BJ (cell line): ENCODE results near the gene NOS1AP. TPM values are rescaled to one million over a fixed set of nuclear protein-coding genes. Genes with fewer than 3 reads are reported as not detected.

Source experiments
- CTCF ChIA-PET: fragments of 350-600 bp; formaldehyde crosslinking; extraction: SDS; loops from one replicate; lab custom pipeline; 2021; ENCODE audit warnings: antibody characterized with exemption, inconsistent platforms; lab: Yijun Ruan, JAX
- POLR2A ChIA-PET: fragments of 300-600 bp; sonication (Branson Sonifier 250); formaldehyde crosslinking; extraction: SDS; loops from one replicate; lab custom pipeline; 2021; ENCODE audit warnings: antibody characterized with exemption; lab: Charles Lee
- DNase-seq: peaks from one replicate; pipeline ENCODE4 v3.0.0-alpha.2; 2011; ENCODE audit warnings: low read depth
- H3K27me3 ChIP-seq: 2 replicates; pipeline ENCODE4 v1.6.0; 2011; ENCODE audit warnings: low read length; ENCODE audit not compliant: control insufficient read depth, insufficient read depth
- H3K36me3 ChIP-seq: 2 replicates; pipeline ENCODE4 v1.5.1; 2011; ENCODE audit warnings: low read length; ENCODE audit not compliant: control insufficient read depth, insufficient read depth
- H3K4me3 ChIP-seq: 2 replicates; pipeline ENCODE4 v1.5.1; 2011; ENCODE audit warnings: low read depth, mild to moderate bottlenecking, control low read depth, low read length
- polyA plus RNA-seq: library from polyadenylated mRNA; depleted of rRNA; stranded (reverse); fragments of >200 nt; gene quantifications from 2 replicates; pipeline ENCODE4 v1.2.3, GENCODE V29; 2011
- TF ChIP-seq, protein P1 (sequence below): IDR thresholded peaks from 2 replicates; pipeline ENCODE4 v1.5.1; 2011; ENCODE audit warnings: low read depth, mild to moderate bottlenecking, control low read depth, inconsistent platforms, low read length, moderate library complexity; ENCODE audit not compliant: insufficient read depth

The NOS1AP gene
- polyA plus RNA-seq, 1 experiment = 0.50 TPM

- Histone ChIP-seq H3K36me3 (no peaks in the 10 kb centered on the region), H3K4me3 (no peak overlapping the region), H3K27me3 (no peaks in the 10 kb centered on the region)
- CTCF ChIA-PET = no interaction called here
- TF ChIP-seq, protein P1, sequence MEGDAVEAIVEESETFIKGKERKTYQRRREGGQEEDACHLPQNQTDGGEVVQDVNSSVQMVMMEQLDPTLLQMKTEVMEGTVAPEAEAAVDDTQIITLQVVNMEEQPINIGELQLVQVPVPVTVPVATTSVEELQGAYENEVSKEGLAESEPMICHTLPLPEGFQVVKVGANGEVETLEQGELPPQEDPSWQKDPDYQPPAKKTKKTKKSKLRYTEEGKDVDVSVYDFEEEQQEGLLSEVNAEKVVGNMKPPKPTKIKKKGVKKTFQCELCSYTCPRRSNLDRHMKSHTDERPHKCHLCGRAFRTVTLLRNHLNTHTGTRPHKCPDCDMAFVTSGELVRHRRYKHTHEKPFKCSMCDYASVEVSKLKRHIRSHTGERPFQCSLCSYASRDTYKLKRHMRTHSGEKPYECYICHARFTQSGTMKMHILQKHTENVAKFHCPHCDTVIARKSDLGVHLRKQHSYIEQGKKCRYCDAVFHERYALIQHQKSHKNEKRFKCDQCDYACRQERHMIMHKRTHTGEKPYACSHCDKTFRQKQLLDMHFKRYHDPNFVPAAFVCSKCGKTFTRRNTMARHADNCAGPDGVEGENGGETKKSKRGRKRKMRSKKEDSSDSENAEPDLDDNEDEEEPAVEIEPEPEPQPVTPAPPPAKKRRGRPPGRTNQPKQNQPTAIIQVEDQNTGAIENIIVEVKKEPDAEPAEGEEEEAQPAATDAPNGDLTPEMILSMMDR = no peak
- POLR2A ChIA-PET = no interaction called here
- DNase-seq = no peak
These were observed 223.7 kb downstream of the NOS1AP start for GRCh38 chr1:162293073-162293692.

- TF ChIP-seq, protein P1 = no peak
- Histone ChIP-seq H3K36me3 (no peaks in the 10 kb centered on the region), H3K27me3 (no peaks in the 10 kb centered on the region), H3K4me3 (no peak overlapping the region)
- POLR2A ChIA-PET = no interaction called here
- CTCF ChIA-PET = no interaction called here
- DNase-seq = no peak
These were observed 224.5 kb downstream of the NOS1AP start for GRCh38 chr1:162294015-162294414.

DNA sequence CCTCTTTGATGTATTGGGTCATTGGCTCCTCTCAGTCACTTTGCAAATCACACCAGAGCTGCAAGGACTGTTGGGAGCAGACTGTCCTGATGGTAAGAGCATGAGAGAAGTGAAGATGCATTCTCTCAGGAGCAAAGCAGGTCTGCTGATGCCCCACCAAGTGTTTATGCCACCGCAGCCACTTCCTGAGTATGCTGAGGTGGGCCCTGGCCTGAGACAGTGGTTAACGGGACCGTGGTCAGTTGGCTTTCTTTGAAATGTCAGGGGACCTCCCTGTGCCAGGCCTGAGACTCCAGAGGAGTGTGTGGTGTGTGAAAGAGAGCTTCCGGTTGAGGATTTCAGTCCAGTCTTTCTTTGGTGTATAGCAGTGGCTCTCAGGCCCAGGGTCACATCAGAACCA is 227.7 kb downstream of the NOS1AP start:
- CTCF ChIA-PET = interaction anchor here (0.8 kb wide), 1 partner anchor 12 kb away, joined by 3 read pairs; no protein-coding TSS in a partner anchor
- POLR2A ChIA-PET = no interaction called here
- H3K36me3 ChIP-seq = no peaks in the 10 kb centered on the region
- DNase-seq = no peak
- TF ChIP-seq, protein P1 = no peak
- H3K27me3 ChIP-seq = no peaks in the 10 kb centered on the region
- no peak overlapping the region for H3K4me3 ChIP-seq

GRCh38 chr1:162298266-162298665 is 228.8 kb downstream of the NOS1AP start:
- Histone ChIP-seq H3K4me3 (no peak overlapping the region), H3K36me3 (no peaks in the 10 kb centered on the region), H3K27me3 (no peaks in the 10 kb centered on the region)
- ChIA-PET POLR2A (no interaction called here), CTCF (interaction anchor here (0.6 to 1.1 kb wide), 3 partner anchors 100 to 242 kb away, joined by 3 read pairs; no protein-coding TSS in a partner anchor)
- DNase-seq = no peak
- TF ChIP-seq, protein P1 = no peak

GRCh38 chr1:162299018-162299417 is 229.5 kb downstream of the NOS1AP start:
- Histone ChIP-seq H3K36me3 (no peaks in the 10 kb centered on the region), H3K4me3 (no peak overlapping the region), H3K27me3 (no peaks in the 10 kb centered on the region)
- TF ChIP-seq, protein P1 = no peak
- POLR2A ChIA-PET = no interaction called here
- no peak for DNase-seq
- CTCF ChIA-PET = interaction anchor here (1.1 kb wide), 1 partner anchor 243 kb away, joined by 3 read pairs; no protein-coding TSS in a partner anchor
